GM13977 (cell line): ENCODE measurements around the gene GAL3ST3.

Source experiments
- DNase-seq: peaks from one replicate; pipeline ENCODE4 v3.0.0; 2012; ENCODE audit warnings: low spot score
- in situ Hi-C: fragments of 300-500 bp; cut with MboI; formaldehyde crosslinking; loops from one replicate; pipeline ENCODE4 v1.12.0; 2022; ENCODE audit warnings: low sequenced_read_pairs, low pct_unique_long_range_greater_than_20kb, mixed read lengths, inconsistent platforms; ENCODE audit not compliant: unreplicated experiment
- TF ChIP-seq, protein P1 (sequence below): IDR thresholded peaks from 2 replicates; pipeline ENCODE4 v1.5.1; 2012; ENCODE audit warnings: mild to moderate bottlenecking, control low read depth; ENCODE audit not compliant: insufficient read depth; ENCODE audit errors: extremely low read depth, missing control alignments

GAL3ST3 gene

DNA sequence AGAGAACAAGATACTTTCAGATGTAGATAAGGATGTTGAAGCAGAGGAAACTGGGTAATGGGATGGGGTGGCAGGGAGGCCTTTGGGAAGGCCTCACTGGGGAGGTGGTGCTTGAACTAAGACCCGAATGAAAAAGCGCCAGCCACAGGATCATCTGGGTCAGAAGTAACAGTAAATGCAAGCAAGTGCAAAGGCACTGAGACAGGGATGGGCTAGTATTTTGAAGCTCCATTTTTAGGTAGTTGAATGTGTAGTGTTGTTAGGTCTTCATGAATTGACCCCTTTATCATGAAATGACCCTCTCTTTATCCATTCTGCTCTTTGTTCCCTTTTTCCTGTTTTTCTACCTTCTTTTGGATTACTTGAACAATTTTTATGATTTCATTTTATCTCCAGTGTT lies 14.9 kb upstream of the GAL3ST3 start:
- in situ Hi-C loops: no loop called here
- TF ChIP-seq, protein P1, sequence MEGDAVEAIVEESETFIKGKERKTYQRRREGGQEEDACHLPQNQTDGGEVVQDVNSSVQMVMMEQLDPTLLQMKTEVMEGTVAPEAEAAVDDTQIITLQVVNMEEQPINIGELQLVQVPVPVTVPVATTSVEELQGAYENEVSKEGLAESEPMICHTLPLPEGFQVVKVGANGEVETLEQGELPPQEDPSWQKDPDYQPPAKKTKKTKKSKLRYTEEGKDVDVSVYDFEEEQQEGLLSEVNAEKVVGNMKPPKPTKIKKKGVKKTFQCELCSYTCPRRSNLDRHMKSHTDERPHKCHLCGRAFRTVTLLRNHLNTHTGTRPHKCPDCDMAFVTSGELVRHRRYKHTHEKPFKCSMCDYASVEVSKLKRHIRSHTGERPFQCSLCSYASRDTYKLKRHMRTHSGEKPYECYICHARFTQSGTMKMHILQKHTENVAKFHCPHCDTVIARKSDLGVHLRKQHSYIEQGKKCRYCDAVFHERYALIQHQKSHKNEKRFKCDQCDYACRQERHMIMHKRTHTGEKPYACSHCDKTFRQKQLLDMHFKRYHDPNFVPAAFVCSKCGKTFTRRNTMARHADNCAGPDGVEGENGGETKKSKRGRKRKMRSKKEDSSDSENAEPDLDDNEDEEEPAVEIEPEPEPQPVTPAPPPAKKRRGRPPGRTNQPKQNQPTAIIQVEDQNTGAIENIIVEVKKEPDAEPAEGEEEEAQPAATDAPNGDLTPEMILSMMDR: no peak
- DNase-seq: no peak

DNA sequence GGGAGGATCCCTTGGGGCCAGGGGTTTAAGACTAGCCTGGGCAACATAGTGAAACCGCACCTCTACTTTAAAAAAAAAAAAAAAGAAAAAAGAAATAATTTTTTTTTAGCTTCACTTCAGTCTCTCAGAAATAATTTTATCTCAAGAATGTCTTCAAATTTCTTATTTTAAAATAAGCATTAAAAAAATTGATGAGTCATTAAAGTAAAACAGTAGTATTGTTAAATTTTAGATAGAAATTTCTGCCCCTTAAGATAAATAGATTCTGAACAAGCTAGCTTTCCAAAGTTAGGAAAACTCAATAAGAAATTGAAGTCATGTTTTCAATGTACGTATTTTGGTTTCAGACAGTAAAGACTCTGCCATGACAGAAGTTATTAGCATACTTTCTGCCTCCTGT lies 13.4 kb upstream of the GAL3ST3 start:
- in situ Hi-C loops: no loop called here
- TF ChIP-seq, protein P1: no peak
- no peak for DNase-seq

DNA sequence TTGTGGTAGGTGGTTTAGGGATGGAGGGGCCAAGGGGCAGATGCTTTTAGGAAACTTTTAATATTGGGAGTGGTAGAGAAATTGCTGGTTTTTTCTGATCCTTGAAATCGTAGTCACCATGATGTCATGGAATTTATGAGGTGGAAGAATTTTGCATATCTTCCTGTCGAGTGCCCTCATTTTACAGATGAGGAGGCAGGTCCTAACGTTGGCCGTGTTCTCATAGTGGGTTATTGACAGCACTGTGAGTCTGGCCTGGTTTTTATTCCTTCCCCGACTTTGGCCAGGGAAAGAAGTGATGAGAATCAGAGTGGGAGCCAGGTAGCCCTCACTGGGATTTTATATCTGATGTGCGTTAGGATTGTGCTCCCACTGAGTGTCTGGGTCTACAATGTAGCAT lies 12.3 kb upstream of the GAL3ST3 start:
- in situ Hi-C loops: no loop called here
- DNase-seq: no peak
- TF ChIP-seq, protein P1: no peak

DNA sequence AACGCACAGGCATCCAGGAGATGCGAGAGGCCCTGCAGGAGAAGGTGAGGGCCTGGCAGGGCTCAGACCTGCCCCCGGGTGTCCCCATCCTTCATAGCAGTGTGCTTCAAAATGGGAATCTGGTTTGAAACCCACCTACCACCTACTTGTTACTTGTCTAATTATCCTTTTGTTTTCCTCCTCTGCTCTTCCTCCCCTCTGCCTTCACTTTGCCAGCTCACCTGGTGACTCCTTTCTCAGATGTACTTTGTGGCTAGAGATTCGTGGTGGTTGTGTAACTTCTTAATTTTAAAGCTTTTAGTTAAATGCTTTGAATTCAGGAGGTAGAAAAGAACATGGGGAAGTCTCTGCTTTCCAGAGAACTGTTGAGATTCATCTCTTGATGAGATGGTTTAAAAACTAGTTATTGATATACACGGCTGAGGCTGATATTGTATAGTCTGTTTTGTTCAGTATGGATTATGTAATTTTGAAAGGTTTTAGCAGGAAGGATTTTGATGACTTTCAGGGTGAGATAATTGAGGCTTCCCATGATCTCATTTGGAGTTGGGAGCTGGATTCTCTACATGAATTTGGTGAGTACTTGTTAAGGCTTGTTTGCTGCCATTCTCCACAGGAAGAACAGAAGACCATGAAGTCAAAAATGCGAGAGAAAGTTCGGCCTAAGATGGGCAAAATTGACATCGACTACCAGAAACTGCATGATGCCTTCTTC lies 11.2 kb upstream of the GAL3ST3 start:
- in situ Hi-C loops: no loop called here
- TF ChIP-seq, protein P1: no peak
- no peak for DNase-seq

DNA sequence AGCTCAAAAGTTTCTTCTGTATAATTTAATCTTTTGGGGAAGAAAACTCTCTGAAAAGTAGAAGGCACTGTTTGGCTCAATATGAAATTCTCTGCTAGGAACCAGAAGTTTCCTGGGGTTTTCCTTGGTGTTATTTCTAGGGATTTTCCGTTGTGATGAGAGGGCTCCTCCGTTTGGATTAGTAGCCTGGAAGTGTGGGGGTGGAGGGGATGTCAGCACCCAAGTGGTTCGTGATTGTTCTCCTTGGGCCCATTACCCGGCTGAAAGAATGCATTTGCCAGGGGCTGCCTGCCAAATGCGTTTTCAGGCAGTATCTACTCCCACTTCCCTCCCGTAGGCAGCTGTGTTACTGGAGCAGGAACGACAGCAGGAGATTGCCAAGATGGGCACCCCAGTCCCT lies 7.5 kb upstream of the GAL3ST3 start:
- TF ChIP-seq, protein P1: no peak
- in situ Hi-C loops: no loop called here
- DNase-seq: no peak

DNA sequence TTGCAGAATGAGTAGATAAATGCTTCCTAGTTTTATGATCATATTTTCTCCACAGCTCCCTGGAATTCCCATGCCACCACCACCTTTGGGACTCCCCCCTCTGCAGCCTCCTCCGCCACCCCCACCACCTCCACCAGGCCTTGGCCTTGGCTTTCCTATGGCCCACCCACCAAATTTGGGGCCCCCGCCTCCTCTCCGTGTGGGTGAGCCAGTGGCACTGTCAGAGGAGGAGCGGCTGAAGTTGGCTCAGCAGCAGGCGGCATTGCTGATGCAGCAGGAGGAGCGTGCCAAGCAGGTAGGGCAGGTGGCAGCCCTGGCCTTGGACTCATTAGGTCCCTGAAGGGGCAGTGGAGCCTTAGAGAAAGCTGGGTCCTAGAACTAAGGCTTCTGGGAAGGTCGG lies 6.1 kb upstream of the GAL3ST3 start:
- DNase-seq: no peak
- TF ChIP-seq, protein P1: no peak
- in situ Hi-C loops: no loop called here
